ENCODE measurements around the gene RTKN.

- no peak for TF ChIP-seq CTCF (conservative IDR thresholded peaks at IDR 0.05; ENCODE audit: low read depth, low read length)
- TF ChIP-seq EZH2 (IDR thresholded peaks at IDR 0.05; ENCODE audit: borderline replicate concordance, low read depth, low read length, poor library complexity, severe bottlenecking), result no peak
These were observed 34.1 kb downstream of the RTKN start for GRCh38 chr2:74407682-74408081.

All from A673 (cell line).